NCI-H446 treated with DMSO at 0.1 percent for 48 hours (cell line): ENCODE measurements around the gene SPIRE2.
"Not testable (repeated sequence)": the region's sequence is repeated elsewhere in the genome, so short reads cannot be mapped to it uniquely, and the experiment has no call there.

ENCODE experiments used
- DNase-seq: peaks from one replicate; lab custom pipeline; 2025; lab: John Stamatoyannopoulos, UW

Gene SPIRE2

DNA sequence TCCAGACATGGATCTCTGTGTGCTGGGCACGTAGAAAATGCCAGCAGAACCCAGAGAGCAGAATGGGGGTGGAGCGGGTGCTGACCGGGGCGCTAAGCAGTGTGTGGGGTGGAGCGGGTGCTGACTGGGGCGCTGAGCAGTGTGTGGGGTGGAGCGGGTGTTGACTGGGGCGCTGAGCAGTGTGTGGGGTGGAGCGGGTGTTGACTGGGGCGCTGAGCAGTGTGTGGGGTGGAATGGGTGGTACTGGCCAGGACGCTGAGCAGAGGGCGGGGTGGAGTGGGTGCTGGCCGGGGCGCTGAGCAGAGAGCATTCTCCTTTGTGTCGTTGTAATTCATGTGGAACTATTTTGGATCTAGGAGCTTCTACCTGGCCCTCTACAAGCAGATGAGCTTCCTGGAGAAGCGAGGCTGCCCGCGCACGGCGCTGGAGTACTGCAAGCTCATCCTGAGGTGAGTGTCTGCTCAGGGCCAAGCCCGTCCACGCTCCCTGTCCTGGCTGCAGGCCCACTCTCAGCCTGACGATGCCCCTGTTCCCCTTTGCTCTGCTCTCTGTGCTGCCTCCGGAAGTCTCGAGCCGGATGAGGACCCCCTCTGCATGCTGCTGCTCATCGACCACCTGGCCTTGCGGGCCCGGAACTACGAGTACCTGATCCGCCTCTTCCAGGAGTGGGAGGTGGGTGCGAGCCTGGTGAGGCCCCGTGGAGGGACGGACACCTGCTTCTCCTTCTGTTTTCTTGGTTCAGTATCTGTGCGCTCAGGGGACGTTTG is 70.1 kb downstream of the SPIRE2 start:
- no peak for DNase-seq

GRCh38 chr16:89899879-89900481 is 71.7 kb downstream of the SPIRE2 start:
- no peak for DNase-seq

GRCh38 chr16:89900885-89901284 is 72.6 kb downstream of the SPIRE2 start:
- no peak for DNase-seq

DNA sequence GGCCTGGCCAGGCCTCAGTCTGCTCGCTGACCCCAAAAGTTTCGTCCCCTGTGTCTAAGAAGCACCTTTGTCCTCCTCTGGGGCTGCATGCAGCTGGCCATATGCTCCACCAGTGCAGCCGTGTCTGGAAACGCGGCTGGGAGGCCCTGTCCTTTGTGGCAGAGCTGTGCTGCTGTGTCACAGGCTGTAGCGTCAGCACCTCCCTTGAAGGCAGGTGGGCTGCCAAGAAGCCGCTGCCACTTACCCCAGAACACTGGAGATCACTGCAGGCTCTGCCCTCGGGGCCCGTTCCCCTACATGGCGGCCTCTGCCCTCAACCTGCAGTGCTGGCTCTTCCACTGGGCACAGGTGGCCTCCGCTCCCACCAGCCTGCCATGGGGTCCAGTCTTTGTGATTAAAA is 74.7 kb downstream of the SPIRE2 start:
- DNase-seq = no peak

DNA sequence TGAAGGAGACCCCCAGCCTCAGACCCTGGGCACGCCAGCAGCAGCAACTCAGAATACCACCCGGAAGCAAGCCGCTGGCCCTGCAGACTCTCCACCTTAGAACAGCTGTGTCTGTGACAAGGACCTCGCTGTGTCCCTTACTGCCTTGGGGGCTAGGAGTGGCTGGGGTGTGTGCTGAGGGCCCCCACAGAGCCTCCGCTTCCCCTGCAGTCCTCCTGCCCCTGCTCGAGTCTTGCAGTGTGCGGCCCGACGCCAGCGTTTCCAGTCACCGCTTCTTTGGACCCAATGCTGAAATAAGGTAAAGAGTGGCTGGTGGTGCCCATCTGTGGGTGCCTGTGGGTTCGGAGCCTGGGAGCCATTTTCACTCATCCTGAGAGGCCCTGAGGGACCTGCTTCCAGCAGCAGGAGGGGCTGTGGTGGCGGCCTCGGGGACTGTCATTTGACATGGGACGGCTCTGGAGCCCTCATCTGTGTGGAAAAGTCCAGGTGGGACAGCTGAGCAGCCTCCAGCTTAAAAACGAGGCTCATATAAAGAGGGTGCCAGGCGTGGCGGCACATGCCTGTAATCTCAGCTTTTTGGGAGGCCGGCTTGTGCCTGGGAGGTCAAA is 75.7 kb downstream of the SPIRE2 start:
- DNase-seq = no peak

DNA sequence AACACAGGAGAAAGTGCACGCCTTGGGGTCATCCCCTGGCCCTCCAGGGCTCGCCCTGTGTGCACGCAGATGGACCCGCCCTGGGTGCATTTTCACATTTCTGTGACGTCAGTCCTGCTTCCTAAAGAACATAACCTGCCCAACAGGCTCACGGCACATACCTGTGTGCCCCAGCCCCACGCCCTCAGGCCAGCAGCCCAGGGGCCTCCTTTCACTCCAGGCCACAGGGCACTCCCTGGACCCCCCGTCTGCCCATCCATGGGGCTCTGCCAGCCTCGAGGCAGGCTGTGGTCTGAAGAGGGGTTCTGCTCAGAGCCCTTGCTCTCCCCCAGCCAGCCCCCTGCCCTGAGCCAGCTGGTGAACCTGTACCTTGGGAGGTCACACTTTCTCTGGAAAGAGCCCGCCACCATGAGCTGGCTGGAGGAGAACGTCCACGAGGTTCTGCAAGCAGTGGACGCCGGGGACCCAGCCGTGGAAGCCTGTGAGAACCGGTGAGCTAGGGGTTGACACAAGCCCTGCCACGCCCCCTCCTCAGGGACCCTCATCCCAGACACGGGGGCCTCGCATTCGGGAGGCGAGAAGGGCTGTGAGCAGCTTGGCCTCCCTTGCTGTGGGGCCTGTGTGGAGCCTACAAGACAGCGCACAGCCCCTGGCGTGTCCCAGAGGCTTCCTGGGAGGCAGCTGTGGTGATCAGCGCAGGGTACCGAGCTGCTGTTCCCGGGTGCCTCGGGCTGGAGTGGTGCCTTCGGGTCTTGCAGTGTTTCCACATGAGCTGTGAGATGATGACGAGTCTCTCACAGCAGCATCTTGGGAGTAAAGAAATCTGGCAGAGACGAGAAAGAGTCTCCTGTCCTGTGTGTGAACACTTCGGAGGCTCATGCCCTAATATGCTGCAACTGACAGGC is 76.6 kb downstream of the SPIRE2 start:
- DNase-seq = no peak

DNA sequence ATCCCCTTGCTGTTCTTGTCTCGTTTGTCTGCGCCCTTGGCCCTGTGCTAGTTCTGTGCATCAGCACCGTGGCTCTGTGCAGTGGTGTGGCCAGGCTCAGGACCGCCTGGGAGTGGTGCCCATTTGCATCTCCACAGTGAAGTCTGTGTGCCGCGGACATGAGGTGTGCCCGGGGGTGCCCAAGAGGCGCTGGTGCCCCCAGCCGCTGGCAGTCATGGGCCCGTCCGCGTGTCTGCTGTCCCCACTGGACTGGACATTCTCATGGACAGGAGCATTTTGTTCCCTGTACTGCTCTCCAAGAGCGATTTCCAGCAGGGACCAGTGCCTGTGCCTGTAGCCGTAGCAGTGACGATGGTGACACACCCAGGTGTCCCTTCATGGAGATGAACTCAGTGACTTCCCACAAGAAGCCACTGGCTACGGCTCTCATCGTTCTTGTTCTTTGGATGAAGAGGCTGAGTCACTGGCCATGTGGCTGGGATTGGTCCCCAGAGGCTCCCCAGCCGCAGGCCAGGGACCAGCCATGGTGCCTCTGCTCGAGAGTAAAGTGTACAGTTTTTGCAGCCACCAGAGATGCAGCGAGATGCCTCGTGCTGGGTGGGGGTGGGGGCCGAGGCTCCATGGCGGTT is 77.3 kb downstream of the SPIRE2 start:
- no peak for DNase-seq

DNA sequence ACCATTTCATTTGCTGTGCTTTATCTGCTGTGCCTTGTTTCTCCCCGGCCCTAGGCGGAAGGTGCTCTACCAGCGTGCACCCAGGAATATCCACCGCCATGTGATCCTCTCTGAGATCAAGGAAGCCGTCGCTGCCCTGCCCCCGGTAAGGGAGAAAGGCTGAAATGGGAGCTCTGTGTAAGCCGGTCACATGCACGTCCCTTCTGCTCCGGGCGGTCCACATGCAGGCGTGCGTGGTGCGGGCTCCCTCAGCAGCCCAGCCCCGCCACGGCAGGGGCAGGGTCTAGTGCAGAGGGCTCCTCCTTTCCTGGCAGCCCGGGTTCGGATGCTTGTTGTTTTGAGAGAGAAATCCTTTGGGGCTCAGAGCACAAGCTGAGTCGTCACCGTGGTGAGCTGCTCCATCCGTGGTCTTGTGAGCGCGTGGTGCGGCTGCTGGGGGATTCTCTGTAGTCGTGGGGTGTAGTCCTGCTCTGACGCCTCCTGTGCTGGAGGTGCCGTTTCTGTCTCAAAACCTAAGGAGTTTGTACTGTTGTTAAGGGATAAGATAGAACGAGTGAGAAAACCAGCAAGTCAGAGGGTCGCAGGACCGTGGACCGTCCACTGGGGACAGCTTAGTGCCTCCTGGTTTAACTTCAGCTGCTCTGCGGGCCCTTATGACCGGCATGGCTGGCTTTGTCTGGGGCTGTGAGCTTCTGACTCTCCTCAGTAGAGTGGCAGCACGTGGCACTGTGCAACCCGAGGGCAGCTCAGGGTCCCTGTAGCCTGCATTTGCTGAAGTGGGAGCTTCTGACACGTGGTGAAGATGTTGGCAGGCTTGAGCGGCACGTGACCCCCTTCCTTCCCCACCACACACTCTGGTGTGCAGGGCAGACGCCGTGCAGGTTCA is 78.1 kb downstream of the SPIRE2 start:
- DNase-seq = no peak

- DNase-seq = no peak
Observed at GRCh38 chr16:89907055-89907814, 79.0 kb downstream of the SPIRE2 start.

DNA sequence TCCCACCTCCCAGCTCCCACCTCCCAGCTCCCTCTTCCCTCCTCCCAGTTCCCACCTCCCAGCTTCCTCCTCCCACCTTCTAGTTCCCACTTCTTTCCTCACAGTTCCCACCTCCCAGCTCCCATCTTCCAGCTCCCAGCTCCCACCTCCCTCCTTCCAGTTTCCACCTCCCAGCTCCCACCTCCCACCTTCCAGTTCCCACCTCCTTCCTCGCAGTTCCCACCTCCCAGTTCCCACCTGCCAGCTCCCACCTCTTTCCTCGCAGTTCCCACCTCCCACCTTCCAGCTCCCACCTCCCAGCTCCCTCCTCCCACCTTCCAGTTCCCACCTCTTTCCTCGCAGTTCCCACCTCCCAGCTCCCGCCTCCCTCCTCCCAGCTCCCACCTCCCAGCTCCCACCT is 80.0 kb downstream of the SPIRE2 start:
- DNase-seq = no peak

DNA sequence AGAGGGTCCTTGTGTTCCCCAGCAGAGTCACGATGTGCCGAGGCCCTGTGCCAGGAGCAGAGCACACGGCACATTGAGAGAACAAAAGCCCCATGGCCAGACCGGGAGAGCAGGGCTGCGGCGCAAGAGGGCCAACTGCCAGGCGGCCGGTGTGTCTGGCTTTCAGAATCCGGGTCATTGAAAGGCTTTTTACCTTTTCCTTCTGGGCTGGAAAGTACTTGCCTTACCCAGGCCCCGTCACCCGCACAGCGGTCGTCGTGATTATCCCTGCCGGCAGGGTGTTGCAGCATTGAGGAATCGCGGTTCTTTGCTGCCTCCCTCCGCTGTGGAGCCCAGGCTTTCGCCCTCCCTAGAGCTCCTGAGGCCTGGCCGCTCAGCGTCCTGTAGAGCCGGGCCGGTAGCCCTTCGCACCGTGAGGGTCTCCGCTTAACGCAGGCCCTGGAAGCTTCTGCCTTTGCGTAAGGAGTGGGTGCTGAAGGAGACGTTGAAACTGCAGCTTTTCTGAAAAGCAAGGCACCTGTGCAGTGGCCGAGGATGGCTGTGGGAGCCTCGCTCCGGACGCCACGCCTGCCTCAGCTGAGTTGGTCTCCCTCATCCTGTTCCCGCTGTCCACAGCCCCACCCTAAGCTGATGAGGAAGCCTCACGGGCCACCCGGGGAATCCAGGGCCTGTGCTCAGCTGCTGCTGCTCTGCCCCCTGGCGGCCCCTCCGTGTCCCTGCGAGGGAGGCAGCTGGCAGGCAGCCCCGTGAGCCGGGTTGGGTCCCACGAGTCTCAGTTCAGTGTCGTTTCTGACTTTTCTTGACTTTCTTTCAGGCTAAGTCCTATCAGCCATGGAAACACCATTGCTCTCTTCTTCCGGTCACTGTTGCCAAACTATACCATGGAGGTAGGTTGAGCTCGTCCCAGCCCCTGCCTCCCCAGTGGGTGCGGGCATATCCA is 81.8 kb downstream of the SPIRE2 start:
- no peak for DNase-seq

DNA sequence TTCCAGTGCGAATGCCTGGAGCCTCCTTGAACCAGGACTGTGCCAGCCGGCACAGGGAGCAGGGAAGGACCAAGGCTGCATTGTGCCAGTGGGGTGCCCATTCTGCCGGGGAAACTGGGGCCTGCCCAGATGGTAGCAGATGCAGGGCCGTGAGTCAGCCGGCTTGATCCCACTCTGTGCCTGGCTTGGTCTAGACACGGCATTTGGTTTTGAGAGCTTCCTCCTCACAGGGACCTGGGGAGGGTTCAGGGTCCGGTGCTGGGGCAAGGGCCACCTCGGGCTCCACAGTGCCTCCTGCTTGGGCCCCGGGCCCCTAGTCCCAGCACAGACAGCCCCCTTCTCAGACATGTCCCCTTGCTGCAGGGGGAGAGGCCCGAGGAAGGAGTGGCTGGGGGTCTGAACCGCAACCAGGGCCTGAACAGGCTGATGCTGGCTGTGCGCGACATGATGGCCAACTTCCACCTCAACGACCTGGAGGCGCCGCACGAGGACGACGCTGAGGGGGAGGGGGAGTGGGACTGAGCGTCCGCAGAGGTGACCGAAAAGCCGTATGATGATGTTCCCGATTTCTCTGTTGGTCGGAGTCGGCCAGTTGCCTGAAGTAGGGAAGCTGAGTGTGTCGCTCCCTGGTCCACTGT is 82.6 kb downstream of the SPIRE2 start:
- DNase-seq = no peak

DNA sequence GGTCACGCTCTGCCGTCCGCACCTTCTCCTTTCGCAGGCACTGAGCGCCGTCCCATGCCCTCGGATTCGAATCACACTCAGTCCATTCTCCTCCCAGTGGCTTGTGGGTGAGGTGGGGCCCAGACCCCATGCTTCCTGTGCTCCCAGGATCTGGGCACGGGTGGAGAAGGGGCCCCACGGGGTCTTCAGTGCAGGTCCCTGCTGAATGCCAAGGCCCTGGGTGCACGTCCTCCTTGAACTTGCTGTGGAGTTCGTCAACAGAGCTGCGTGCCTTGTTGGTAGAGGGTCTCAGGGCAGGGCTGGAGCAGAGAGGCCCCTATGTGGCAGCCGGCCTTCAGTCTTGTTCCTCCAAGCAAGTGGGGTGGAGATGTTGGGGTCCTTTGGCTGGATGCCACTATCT is 83.1 kb downstream of the SPIRE2 start:
- no peak for DNase-seq

GRCh38 chr16:89912143-89912542 is 83.9 kb downstream of the SPIRE2 start:
- DNase-seq = no peak

- DNase-seq = no peak
Observed at GRCh38 chr16:89912627-89913026, 84.4 kb downstream of the SPIRE2 start.

- DNase-seq = no peak
Observed at GRCh38 chr16:89913408-89914387, 85.4 kb downstream of the SPIRE2 start.

GRCh38 chr16:89914642-89915285 is 86.5 kb downstream of the SPIRE2 start:
- DNase-seq = not testable (repeated sequence)
